Tibial nerve (tissue), 4 donors: ENCODE data around the gene NR2F1-AS1. TPM values are rescaled to one million over a fixed set of nuclear protein-coding genes. Genes with fewer than 3 reads are reported as not detected.

Source experiments
- DNase-seq, 2 donors: peaks; one replicate each; pipeline ENCODE4 v3.0.0-alpha.2; 2019; ENCODE audit warnings: low spot score in 2 of 2
- H3K27ac ChIP-seq, 4 donors: fragments of 200-600 bp; sonication (generic) in 3 of 4; one replicate each; pipeline ENCODE4 v1.5.1; 2017 to 2019; ENCODE audit warnings: mild to moderate bottlenecking in 1 of 4
- H3K27me3 ChIP-seq, 2 donors: fragments of 200-600 bp; sonication (generic) in 1 of 2; one replicate each; pipeline versions ENCODE4 v1.5.1 to v1.6.0; 2017 to 2019
- H3K36me3 ChIP-seq, 3 donors: fragments of 200-600 bp; sonication (generic); one replicate each; pipeline ENCODE4 v1.5.1; 2018 to 2019
- H3K4me1 ChIP-seq, 4 donors: fragments of 200-600 bp; sonication (generic) in 3 of 4; one replicate each; pipeline ENCODE4 v1.5.1; 2017 to 2019
- H3K4me3 ChIP-seq, 4 donors: fragments of 200-600 bp; sonication (generic) in 3 of 4; one replicate each; pipeline ENCODE4 v1.5.1; 2017 to 2019; ENCODE audit warnings: mild to moderate bottlenecking in 1 of 4, moderate library complexity in 1 of 4
- H3K9me3 ChIP-seq, 4 donors: fragments of 200-600 bp; sonication (generic) in 3 of 4; one replicate each; pipeline ENCODE4 v1.5.1; 2017 to 2019
- EP300 ChIP-seq, 2 donors: sonication (generic); formaldehyde crosslinking; IDR thresholded peaks; one replicate each; pipeline ENCODE4 v1.6.1; 2017; ENCODE audit warnings: antibody characterized with exemption in 2 of 2, mild to moderate bottlenecking in 1 of 2
- POLR2A ChIP-seq, 2 donors: fragments of 450-650 bp; IDR thresholded peaks; one replicate each; pipeline ENCODE4 v1.6.1; 2017; ENCODE audit warnings: antibody characterized with exemption in 2 of 2, mild to moderate bottlenecking in 2 of 2, moderate library complexity in 2 of 2
- WGBS, 2 donors: methylation state at CpG; one replicate each; pipeline ENCODE4 v1.1.5; 2018; 5-methylcytosine and 5-hydroxymethylcytosine counted together
- total RNA-seq, 4 donors: library from RNA; depleted of rRNA; stranded (reverse); fragments of >200 nt; gene quantifications; one replicate each; pipeline ENCODE4 v1.1.0, GENCODE V29; 2016
- TF ChIP-seq, protein P1 (sequence below), 5 experiments: fragments of 200-600 bp in 3 of 5; fragments of 450-650 bp in 2 of 5; sonication (generic) in 3 of 5; IDR thresholded peaks; one replicate each; pipeline ENCODE4 v1.5.1; 2016 to 2019; ENCODE audit warnings: antibody characterized with exemption in 5 of 5, mild to moderate bottlenecking in 3 of 5, moderate library complexity in 2 of 5

The NR2F1-AS1 gene
- total RNA-seq, 4 donors from 2014 or later, result 13.5 to 38.4 (median 35.4) TPM

DNA sequence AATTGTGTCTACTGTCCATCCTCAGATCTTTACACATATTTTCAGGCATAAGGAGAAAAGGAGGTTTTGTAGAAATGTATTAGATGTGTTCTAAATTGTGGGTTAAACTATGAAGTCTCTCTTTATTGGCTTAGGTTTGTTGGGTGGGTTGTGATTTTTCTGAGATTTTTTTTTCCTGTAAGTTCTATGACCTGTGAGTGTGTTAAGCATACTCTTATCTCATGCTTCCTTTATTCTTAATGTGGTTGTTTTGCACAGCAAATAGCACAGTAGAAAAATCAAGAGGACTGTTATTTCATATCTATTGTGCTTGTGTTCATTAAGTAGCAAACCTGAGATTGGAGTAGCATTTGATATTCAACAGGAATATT is 25.3 kb upstream of the NR2F1-AS1 start:
- Histone ChIP-seq H3K4me1 (peaks cover 0 to 45% (median 4%) of the 10 kb centered on the region in 4 donors), H3K27me3 (peaks cover 0 to 54% of the 10 kb centered on the region in 2 donors), H3K4me3 (no peak overlapping the region), H3K27ac (no peak overlapping the region), H3K9me3 (no peaks in the 10 kb centered on the region), H3K36me3 (no peaks in the 10 kb centered on the region)
- TF ChIP-seq, protein P1, sequence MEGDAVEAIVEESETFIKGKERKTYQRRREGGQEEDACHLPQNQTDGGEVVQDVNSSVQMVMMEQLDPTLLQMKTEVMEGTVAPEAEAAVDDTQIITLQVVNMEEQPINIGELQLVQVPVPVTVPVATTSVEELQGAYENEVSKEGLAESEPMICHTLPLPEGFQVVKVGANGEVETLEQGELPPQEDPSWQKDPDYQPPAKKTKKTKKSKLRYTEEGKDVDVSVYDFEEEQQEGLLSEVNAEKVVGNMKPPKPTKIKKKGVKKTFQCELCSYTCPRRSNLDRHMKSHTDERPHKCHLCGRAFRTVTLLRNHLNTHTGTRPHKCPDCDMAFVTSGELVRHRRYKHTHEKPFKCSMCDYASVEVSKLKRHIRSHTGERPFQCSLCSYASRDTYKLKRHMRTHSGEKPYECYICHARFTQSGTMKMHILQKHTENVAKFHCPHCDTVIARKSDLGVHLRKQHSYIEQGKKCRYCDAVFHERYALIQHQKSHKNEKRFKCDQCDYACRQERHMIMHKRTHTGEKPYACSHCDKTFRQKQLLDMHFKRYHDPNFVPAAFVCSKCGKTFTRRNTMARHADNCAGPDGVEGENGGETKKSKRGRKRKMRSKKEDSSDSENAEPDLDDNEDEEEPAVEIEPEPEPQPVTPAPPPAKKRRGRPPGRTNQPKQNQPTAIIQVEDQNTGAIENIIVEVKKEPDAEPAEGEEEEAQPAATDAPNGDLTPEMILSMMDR (IDR thresholded peaks at IDR 0.05), result no peak
- TF ChIP-seq EP300 (IDR thresholded peaks at IDR 0.05) (no peak), POLR2A (IDR thresholded peaks at IDR 0.05) (no peak)
- no peak for DNase-seq

DNA sequence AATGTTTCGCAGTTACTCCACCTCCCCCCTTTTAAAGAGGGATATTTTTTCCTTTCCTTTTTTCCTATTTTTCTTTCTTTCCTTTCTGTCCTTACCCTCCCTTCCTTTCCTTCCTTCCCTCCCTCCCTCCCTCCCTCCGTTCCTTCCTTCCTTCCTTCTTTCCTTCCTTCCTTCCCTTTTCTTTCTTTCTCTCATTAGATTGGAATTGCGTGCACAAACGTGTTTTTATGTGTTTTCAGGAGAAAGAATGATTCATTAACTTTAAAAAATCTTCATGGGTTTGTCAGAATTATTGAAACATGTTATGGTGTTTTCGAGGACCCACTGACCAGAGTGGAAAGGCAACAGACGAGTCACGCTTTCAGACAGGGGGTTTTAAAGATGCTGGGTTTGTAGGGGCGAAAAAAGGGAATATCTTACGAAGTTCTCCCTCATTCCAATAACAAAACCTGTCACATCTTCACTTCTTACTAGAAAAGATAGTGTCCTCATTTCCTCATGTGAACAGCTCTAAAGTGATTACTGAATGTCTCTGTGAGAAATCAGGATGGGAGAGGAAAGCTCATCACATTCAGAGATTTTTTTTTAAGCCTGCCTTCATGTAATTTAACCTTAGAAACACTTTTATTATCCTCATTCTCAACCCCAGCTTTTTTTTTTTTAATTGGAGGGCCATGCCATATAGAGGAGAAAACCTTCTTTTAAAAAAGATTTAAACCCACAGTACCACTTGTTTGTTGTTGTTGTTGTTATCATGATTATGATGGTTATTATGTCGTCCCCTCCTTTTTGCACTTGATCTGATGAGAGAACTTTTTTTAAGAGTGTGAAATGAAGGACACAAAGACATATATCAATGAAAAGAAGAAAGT is 23.9 kb upstream of the NR2F1-AS1 start:
- DNase-seq, result no peak
- TF ChIP-seq EP300 (IDR thresholded peaks at IDR 0.05) (no peak), POLR2A (IDR thresholded peaks at IDR 0.05) (no peak)
- TF ChIP-seq, protein P1 (IDR thresholded peaks at IDR 0.05), result no peak
- Histone ChIP-seq H3K9me3 (no peaks in the 10 kb centered on the region), H3K4me3 (peak overlapping the region in 3 of 4 donors; percentile 41 to 67 (median 52)), H3K27me3 (peaks cover 0 to 39% of the 10 kb centered on the region in 2 donors), H3K27ac (peak overlapping the region; percentile 78 to 94 (median 86)), H3K36me3 (no peaks in the 10 kb centered on the region), H3K4me1 (peaks cover 0 to 55% (median 4%) of the 10 kb centered on the region in 4 donors)
- 63 to 68% methylated on average over 10 of the region's 10 CpGs for WGBS, 2 donors

DNA sequence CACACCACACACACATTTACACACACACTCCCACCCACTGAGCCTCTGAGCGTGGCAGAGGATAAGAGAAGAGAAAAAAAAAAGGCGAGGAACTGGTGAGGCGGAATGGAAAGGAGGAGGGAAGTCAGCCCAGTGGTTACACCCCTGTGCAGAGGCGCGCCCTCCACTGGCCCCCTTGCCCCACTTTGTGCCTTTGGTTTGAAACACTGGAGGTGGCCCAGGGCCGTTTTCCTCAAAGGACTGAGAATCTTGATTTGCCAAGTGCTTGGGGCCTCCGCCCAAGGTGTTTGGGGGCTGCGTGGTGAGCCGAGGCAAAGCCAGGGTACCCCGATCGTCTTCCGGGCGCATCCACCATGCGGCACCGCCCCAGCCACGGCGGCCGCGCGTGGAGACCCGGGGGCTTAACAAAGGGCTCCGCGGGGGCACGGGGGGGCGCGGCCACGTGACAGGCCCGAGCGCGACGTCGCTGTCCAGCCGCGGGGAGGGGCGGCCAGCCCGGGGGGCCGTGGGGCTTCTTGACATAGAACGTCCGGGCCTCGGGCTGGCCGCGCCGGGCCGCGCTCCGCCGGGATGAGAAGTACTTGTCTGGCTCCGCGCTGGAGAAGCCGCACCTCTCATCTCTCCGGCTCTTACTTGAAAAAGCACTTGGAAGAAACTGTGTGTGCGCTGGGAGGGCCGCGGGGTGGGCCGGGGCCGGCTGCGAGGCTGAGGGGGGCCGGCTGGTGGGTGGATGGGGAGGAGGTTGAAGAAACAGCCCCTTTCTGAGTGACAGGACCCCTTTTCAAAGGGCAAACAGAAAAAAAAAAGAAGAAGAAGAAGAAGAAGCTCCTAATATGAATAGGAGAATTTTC is 23.0 kb upstream of the NR2F1-AS1 start:
- peaks cover 0 to 64% (median 4%) of the 10 kb centered on the region in 4 donors for H3K4me1 ChIP-seq
- TF ChIP-seq EP300 (IDR thresholded peaks at IDR 0.05) (peak in 1 of 2 donors; percentile 17), POLR2A (IDR thresholded peaks at IDR 0.05) (no peak)
- TF ChIP-seq, protein P1 (IDR thresholded peaks at IDR 0.05), result no peak
- WGBS, 2 donors, result 8 to 9% methylated on average over 28 to 38 of the region's 58 CpGs
- peaks cover 0 to 31% of the 10 kb centered on the region in 2 donors for H3K27me3 ChIP-seq
- peak overlapping the region; percentile 78 to 94 (median 86) for H3K27ac ChIP-seq
- peak overlapping the region; percentile 36 to 67 (median 46) for H3K4me3 ChIP-seq
- H3K36me3 ChIP-seq, result no peaks in the 10 kb centered on the region
- H3K9me3 ChIP-seq, result no peaks in the 10 kb centered on the region
- no peak for DNase-seq

DNA sequence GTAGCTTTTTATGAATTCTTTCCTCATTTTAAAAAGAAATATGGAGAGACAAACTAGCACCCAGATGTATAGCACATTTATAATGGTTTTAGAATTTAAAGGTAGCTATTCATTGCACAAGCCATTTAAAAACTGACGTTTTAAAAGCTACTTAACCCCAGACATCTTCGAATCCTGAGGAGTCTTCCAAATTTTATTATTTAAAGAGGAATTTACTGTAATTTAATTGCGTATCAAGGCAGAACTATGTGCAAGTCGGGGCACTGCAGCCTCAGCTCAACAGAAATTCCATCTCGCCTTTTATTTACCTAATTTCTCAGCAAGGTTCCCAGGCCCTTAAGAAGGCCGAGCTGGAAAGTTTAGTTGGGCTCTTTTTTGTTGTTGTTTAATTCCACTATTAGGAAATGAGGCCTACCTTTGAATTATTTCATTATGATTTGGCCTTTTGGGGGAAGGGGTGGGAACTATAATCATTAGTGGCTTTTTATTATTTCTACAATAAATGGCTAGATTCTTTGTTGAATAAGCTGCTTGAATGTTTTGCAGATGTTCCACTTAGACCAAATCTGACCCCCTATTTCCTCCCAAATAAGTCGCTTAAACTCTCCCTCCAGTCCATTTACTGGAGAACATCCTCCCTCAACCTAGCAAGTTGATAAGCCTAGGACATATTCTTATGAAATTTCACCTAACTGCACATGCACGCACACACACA is 22.2 kb upstream of the NR2F1-AS1 start:
- Histone ChIP-seq H3K9me3 (no peaks in the 10 kb centered on the region), H3K27me3 (peaks cover 0 to 31% of the 10 kb centered on the region in 2 donors), H3K4me1 (peaks cover 0 to 71% (median 5%) of the 10 kb centered on the region in 4 donors), H3K4me3 (peak overlapping the region in 3 of 4 donors; percentile 41 to 67 (median 52)), H3K27ac (peak overlapping the region; percentile 78 to 94 (median 86)), H3K36me3 (no peaks in the 10 kb centered on the region)
- 38 to 60% methylated on average over 8 of the region's 8 CpGs for WGBS, 2 donors
- no peak for TF ChIP-seq EP300 (IDR thresholded peaks at IDR 0.05)
- TF ChIP-seq, protein P1 (IDR thresholded peaks at IDR 0.05), result no peak
- no peak for TF ChIP-seq POLR2A (IDR thresholded peaks at IDR 0.05)
- no peak for DNase-seq
